ENCODE measurements around the gene CXCR6. TPM values are rescaled to one million over a fixed set of nuclear protein-coding genes. Genes with fewer than 3 reads are reported as not detected.
"Not testable (repeated sequence)": the region's sequence is repeated elsewhere in the genome, so short reads cannot be mapped to it uniquely, and the experiment has no call there.

The CXCR6 gene
- total RNA-seq, 2 donors from 2014 or later: not detected

DNA sequence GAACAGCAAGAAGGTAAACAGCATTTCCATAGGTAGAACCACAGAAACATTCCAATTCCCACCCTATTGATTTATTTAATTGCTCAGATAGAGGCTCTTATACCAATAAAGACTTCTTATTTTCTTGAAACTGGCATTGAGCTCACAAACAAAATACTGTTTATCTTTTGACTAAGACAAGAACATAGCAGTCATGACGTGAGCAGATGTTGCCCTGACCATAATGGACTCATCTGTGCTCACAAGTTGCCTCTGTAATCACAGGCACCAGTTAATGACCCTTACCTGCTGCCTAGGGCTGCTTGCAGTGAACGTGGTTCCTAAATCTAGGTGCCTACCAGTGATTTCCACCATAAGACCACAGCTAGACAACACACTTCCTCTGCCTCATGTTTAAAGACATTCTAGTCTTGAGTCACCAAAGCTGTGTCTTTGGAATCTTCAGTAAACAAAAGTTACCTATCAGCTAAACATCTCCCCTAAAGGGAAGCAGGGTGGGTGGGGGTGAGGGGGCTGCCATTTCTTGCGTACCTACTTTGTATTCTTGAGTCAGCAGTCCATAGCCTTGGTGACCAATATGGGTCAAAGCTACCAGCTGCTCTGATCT, 50.3 kb downstream of the CXCR6 start:
- Mint-ChIP-seq H3K27me3 (ENCODE audit: insufficient read depth) (peaks cover 10% of the 10 kb centered on the region), H3K9me3 (no peaks in the 10 kb centered on the region), H3K4me3 (no peak overlapping the region), H3K4me1 (peaks cover 30% of the 10 kb centered on the region), H3K36me3 (ENCODE audit: low read depth) (no peaks in the 10 kb centered on the region), H3K27ac (no peak overlapping the region)
- Histone ChIP-seq H3K9me3 (ENCODE audit: control insufficient read depth, low read length) (no peaks in the 10 kb centered on the region), H3K4me1 (ENCODE audit: control insufficient read depth, insufficient read depth, low read length) (peaks cover 2% of the 10 kb centered on the region), H3K9ac (ENCODE audit: extremely low read depth, low read length, poor library complexity, severe bottlenecking) (no peak overlapping the region), H3K27me3 (ENCODE audit: control insufficient read depth, insufficient read depth, low read length, poor library complexity, severe bottlenecking) (no peaks in the 10 kb centered on the region), H3K36me3 (ENCODE audit: control insufficient read depth, insufficient read depth, low read length) (no peaks in the 10 kb centered on the region), H3K27ac (ENCODE audit: low read depth, low read length) (no peak overlapping the region), H3K4me3 (ENCODE audit: low read length) (no peak overlapping the region)
- 93 to 100% methylated on average over 2 to 3 of the region's 3 CpGs for WGBS, 2 experiments (ENCODE audit: insufficient coverage in 1 of 2, insufficient read length in 1 of 2)
- TF ChIP-seq, protein P1, sequence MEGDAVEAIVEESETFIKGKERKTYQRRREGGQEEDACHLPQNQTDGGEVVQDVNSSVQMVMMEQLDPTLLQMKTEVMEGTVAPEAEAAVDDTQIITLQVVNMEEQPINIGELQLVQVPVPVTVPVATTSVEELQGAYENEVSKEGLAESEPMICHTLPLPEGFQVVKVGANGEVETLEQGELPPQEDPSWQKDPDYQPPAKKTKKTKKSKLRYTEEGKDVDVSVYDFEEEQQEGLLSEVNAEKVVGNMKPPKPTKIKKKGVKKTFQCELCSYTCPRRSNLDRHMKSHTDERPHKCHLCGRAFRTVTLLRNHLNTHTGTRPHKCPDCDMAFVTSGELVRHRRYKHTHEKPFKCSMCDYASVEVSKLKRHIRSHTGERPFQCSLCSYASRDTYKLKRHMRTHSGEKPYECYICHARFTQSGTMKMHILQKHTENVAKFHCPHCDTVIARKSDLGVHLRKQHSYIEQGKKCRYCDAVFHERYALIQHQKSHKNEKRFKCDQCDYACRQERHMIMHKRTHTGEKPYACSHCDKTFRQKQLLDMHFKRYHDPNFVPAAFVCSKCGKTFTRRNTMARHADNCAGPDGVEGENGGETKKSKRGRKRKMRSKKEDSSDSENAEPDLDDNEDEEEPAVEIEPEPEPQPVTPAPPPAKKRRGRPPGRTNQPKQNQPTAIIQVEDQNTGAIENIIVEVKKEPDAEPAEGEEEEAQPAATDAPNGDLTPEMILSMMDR (conservative IDR thresholded peaks at IDR 0.05): no peak
- no peak for DNase-seq

DNA sequence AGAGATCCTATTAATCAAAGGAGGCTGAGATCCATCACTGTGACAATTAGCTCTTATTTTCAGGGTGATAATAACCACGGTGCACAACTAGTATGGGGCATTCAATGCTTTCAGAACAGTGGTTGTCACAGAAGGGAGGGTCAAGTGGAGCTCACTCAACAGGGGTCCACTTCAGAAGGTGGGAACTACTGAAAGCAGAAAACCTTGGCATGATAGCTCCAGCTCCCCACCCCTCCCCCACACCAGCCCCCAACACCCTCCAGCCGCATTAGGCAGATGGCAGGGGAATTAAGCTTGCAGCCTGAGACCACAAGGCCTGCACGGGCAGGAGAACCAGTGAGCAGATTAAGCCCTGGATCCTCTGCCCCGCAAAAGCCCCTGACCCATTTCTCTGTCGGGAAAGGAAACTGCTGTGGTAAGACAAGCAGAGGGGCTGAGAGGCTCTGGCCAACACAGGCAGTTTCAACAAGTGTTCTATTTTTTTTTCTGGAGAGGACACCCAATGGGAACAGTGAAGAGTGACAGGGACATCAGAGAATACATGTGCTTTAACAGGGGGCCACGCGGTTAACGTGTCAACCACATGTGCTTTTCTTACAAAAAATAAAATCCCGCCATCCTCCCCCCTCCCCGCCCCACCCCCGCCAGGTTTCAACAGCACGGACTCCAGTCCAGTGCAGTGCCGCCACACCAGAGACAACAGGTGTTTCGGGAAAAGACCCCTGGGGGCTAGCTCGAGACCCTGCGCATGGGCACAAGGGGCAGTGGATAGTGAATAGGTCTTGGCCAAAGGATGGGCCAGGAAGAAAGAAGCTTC, 51.4 kb downstream of the CXCR6 start:
- Mint-ChIP-seq H3K27me3 (ENCODE audit: insufficient read depth) (peaks cover 10% of the 10 kb centered on the region), H3K27ac (no peak overlapping the region), H3K9me3 (no peaks in the 10 kb centered on the region), H3K4me1 (peaks cover 28% of the 10 kb centered on the region), H3K4me3 (peak overlapping the region; percentile 81), H3K36me3 (ENCODE audit: low read depth) (no peaks in the 10 kb centered on the region)
- peak overlapping the region; percentile 89 for H3K4me3 ChIP-seq (ENCODE audit: low read length)
- no peaks in the 10 kb centered on the region for H3K9me3 ChIP-seq (ENCODE audit: control insufficient read depth, low read length)
- peak; percentile 64 for DNase-seq
- H3K36me3 ChIP-seq (ENCODE audit: control insufficient read depth, insufficient read depth, low read length): no peaks in the 10 kb centered on the region
- H3K27ac ChIP-seq (ENCODE audit: low read depth, low read length): no peak overlapping the region
- TF ChIP-seq, protein P1 (conservative IDR thresholded peaks at IDR 0.05): no peak
- peak overlapping the region; percentile 72 for H3K9ac ChIP-seq (ENCODE audit: extremely low read depth, low read length, poor library complexity, severe bottlenecking)
- H3K27me3 ChIP-seq (ENCODE audit: control insufficient read depth, insufficient read depth, low read length, poor library complexity, severe bottlenecking): no peaks in the 10 kb centered on the region
- H3K4me1 ChIP-seq (ENCODE audit: control insufficient read depth, insufficient read depth, low read length): peaks cover 2% of the 10 kb centered on the region
- 21 to 35% methylated on average over 6 to 15 of the region's 16 CpGs for WGBS, 2 experiments (ENCODE audit: insufficient coverage in 1 of 2, insufficient read length in 1 of 2)

DNA sequence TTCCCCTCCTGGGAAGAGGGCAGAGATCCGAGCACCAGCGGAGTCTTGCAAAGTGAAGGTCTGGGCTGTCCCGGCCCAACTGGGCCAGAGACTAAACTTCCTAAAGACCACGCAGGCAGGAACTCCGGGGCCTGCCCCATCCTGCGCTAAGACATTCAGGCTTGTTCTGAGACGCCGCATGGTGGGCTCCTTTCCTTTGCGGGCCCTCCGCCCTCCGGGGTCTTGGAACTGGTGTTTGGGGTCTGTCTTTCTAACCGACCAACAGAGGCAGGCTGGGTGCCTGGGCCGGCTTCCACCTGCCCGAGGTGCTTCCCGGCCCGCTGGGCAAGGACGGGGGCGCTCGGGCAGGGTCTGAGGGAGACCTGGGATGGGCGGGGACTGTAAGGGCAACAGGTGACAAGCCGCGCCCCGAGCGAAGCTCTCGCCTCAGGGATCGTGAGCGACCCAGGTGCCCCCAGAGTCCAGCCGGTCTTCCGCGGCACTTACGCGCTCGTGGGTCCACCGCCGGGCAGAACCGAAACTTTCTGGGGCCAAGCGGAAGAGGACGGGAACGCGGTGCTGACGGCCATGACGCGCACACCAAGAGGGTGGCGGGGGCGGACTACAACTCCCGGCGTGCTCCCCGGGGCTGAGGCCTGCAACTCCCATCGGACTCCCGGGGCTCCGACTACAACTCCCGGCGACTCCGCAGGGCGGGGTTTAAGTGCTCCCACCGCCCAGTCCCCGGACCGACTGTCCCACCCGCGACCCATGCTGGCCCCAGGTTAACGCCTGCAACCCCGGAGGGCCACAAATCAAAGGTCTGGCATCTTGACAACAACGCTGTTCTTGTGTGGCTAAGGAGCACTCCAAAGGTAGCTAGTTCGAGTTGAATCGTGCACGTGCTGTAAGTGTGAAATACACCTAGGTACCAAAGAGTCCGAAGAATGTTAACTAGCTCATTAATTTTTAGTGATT, 52.2 kb downstream of the CXCR6 start, which contains the start of gene FYCO1:
TSS of gene FYCO1 (minus strand) at position 589 of the 957 bp plus-strand sequence. CDS start 10,914 bp downstream, outside the sequence.
- peaks cover 10% of the 10 kb centered on the region for H3K27me3 Mint-ChIP-seq (ENCODE audit: insufficient read depth)
- TF ChIP-seq, protein P1 (conservative IDR thresholded peaks at IDR 0.05): no peak
- Histone ChIP-seq H3K4me1 (ENCODE audit: control insufficient read depth, insufficient read depth, low read length) (peaks cover 2% of the 10 kb centered on the region), H3K27ac (ENCODE audit: low read depth, low read length) (no peak within 1 kb of the TSS), H3K27me3 (ENCODE audit: control insufficient read depth, insufficient read depth, low read length, poor library complexity, severe bottlenecking) (no peaks in the 10 kb centered on the region), H3K9me3 (ENCODE audit: control insufficient read depth, low read length) (no peaks in the 10 kb centered on the region), H3K36me3 (ENCODE audit: control insufficient read depth, insufficient read depth, low read length) (no peaks in the 10 kb centered on the region), H3K4me3 (ENCODE audit: low read length) (peak within 1 kb of the TSS; percentile 89), H3K9ac (ENCODE audit: extremely low read depth, low read length, poor library complexity, severe bottlenecking) (peak within 1 kb of the TSS; percentile 72)
- H3K4me3 Mint-ChIP-seq: peak within 1 kb of the TSS; percentile 81
- H3K4me1 Mint-ChIP-seq: peaks cover 19% of the 10 kb centered on the region
- no peaks in the 10 kb centered on the region for H3K36me3 Mint-ChIP-seq (ENCODE audit: low read depth)
- DNase-seq: peak; percentile 97
- no peaks in the 10 kb centered on the region for H3K9me3 Mint-ChIP-seq
- 4 to 9% methylated on average over 34 to 67 of the region's 67 CpGs for WGBS, 2 experiments (ENCODE audit: insufficient coverage in 1 of 2, insufficient read length in 1 of 2)
- peak within 1 kb of the TSS; percentile 92 for H3K27ac Mint-ChIP-seq

DNA sequence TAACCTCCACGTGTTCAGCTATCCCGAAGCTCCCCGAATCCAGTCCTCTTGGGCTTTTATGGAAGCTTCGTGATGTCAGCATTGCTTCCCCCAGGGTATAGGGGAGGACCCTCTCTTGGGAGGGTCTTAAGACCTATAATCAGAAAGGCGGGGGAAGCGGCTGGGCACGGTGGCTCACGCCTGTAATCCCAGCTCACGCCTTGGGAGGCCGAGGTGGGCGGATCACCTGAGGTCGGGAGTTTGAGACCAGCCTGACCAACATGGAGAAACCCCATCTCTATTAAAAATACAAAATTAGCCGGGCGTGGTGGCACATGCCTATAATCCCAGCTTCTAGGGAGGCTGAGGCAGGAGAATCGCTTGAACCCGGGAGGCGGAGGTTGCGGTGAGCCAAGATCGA, 54.2 kb downstream of the CXCR6 start:
- H3K36me3 Mint-ChIP-seq (ENCODE audit: low read depth); H3K4me3 Mint-ChIP-seq; H3K9me3 ChIP-seq (ENCODE audit: control insufficient read depth, low read length); H3K9me3 Mint-ChIP-seq; H3K27ac Mint-ChIP-seq; H3K4me1 ChIP-seq (ENCODE audit: control insufficient read depth, insufficient read depth, low read length); H3K36me3 ChIP-seq (ENCODE audit: control insufficient read depth, insufficient read depth, low read length); H3K27ac ChIP-seq (ENCODE audit: low read depth, low read length); H3K9ac ChIP-seq (ENCODE audit: extremely low read depth, low read length, poor library complexity, severe bottlenecking); H3K27me3 ChIP-seq (ENCODE audit: control insufficient read depth, insufficient read depth, low read length, poor library complexity, severe bottlenecking); DNase-seq; H3K4me3 ChIP-seq (ENCODE audit: low read length): not testable (repeated sequence)
- H3K4me1 Mint-ChIP-seq: peaks cover 14% of the 10 kb centered on the region
- 96 to 97% methylated on average over 4 to 19 of the region's 19 CpGs for WGBS, 2 experiments (ENCODE audit: insufficient coverage in 1 of 2, insufficient read length in 1 of 2)
- H3K27me3 Mint-ChIP-seq (ENCODE audit: insufficient read depth): peaks cover 10% of the 10 kb centered on the region

Measured in endodermal cell (in vitro differentiated cells).